Pericardium fibroblast (primary cell): ENCODE data around the gene ENPP7. TPM values are rescaled to one million over a fixed set of nuclear protein-coding genes. Genes with fewer than 3 reads are reported as not detected.

Source experiments
- total RNA-seq: library from RNA; depleted of rRNA; stranded (reverse); fragments of >200 nt; gene quantifications from 2 replicates; pipeline ENCODE4 v1.2.3, GENCODE V29; 2015

The ENPP7 gene
- not detected in 2 replicates for total RNA-seq

DNA sequence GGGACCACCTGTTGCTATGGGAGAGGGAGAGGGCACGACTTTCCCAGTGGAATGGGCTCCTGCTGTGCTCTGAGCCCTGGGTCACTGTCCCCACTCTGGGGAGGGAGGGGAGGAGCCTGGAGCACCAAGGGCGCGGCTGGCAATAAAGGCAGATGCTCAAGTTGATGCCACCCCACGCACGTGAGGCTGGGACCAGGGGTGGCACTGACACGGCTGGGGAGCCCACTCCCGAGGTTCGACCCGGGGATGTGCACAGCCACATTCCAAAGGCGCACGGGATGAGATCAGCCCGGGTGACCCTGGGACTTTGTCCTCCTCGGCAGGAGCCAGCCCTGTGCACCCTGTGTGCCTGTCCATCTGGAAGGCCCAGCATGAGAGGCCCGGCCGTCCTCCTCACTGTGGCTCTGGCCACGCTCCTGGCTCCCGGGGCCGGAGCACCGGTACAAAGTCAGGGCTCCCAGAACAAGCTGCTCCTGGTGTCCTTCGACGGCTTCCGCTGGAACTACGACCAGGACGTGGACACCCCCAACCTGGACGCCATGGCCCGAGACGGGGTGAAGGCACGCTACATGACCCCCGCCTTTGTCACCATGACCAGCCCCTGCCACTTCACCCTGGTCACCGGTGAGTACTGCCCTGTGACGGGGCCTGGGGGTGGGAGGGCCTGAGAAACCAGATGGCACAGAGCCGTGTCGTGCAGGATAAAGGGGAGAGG is at the start of gene ENPP7:
ENPP7 (plus strand) TSS at position 175 of the 715 bp plus-strand sequence; CDS start at position 372, 197 bp downstream.

GRCh38 chr17:79777894-79778503 is 47.3 kb downstream of the ENPP7 start, which contains the start of gene CBX2:
Gene CBX2, plus strand, starts transcription at chr17:79778148. Its CDS starts 88 bp downstream, at chr17:79778236.

Other genes with a start within 250 kb of the ENPP7 start
- gene RBFOX3, start 119.9 kb upstream of the ENPP7 start, total RNA-seq, result not detected in 2 replicates
- 1.8 and 4.9 TPM in 2 replicates for gene CBX2, start 47.2 kb downstream of the ENPP7 start, total RNA-seq
- gene CBX8, start 66.1 kb downstream of the ENPP7 start, total RNA-seq, result 3.0 and 4.4 TPM in 2 replicates
- gene CBX4, start 108.5 kb downstream of the ENPP7 start, total RNA-seq, result 11.4 and 17.2 TPM in 2 replicates